Urothelium cell line (cell line): ENCODE measurements around the gene RABEPK.
"Not testable (repeated sequence)": the region's sequence is repeated elsewhere in the genome, so short reads cannot be mapped to it uniquely, and the experiment has no call there.

Experiments used
- DNase-seq: peaks from one replicate; pipeline ENCODE4 v3.0.0; 2011; ENCODE audit warnings: low spot score, mixed read lengths
- FAIRE-seq: peaks from 2 replicates; lab custom pipeline; 2011; peaks lifted over from hg19 to GRCh38; lab: Jason Lieb, UNC

RABEPK gene

DNA sequence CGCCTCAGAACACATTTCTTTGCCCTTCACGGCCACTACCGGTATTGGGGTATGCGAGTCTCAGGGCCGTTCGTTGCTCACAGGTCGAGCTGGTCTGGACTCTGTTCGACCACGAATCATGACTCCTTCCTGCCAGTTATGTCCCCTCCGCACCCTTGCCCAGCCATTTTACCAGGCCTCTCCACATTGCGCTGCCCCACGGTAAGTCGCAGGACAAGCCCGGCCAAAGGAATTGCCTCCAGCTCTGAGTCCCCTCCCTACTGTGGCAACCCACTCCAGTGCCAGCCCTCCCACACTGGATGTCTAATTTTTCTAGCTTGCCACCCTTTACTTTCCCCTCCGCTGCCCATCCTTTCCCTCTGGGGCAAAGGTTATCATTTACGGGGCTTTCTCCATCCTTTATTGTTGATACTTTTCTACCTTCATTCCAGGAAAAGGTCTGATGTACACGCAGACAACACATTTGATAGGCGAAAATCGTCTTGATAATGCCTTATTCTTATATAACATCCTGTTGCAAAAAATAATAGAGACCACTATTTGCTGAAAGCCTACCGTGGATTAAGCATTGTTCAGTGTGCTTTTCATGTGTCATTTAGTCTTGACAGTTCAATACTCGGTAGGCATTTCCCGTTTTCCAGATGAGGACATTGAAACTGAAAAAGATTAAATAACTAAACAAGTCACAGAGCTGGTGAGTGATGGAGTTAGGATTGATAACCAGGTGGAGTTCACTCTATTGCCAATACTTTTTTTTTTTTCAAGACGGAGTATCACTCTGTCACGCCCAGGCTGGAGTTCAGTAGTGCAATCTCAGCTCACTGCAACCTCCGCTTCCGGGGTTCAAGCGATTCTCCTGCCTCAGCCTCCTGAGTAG is 41.8 kb downstream of the RABEPK start:
- DNase-seq (peak; percentile 16), FAIRE-seq (no peak)

DNA sequence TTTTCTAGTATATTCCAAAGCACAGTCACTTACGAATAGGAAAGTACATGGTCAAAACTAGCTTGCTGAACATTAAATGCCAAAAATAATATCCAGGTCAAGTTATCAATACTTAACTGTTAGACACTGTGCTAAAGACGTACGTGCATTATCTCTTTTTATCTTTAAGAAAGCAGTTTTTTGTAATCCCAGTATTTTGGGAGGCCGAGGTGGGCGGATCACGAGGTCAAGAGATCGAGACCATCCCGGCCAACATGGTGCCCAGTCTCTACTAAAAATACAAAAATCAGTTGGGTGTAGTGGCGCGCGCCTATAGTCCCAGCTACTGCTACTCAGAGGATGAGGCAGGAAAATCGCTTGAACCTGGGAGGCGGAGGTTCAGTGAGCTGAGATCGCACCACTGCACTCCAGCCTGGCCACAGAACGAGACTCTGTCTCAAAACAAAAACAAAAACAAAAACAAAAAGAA is 43.5 kb downstream of the RABEPK start:
- DNase-seq: no peak
- FAIRE-seq: no peak

DNA sequence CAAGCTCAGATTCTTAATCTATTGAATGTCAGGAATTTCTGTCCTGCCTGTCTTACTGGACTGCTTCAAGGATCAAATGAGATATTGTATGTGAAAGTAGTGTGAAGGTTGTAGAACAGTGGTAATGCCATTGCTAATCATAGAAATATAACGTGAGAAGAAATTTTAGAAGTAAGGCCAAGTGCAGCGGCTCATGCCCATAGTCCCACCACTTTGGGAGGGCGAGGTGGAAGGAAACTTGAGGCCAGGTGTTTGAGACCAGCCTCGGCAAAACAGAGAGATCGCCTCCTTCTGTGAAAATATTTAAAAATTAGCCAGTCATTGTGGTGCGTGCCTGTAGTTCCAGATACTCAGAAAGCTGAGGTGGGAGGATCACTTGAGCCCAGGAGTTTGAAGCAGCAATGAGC is 45.9 kb downstream of the RABEPK start:
- DNase-seq: no peak
- FAIRE-seq: no peak

DNA sequence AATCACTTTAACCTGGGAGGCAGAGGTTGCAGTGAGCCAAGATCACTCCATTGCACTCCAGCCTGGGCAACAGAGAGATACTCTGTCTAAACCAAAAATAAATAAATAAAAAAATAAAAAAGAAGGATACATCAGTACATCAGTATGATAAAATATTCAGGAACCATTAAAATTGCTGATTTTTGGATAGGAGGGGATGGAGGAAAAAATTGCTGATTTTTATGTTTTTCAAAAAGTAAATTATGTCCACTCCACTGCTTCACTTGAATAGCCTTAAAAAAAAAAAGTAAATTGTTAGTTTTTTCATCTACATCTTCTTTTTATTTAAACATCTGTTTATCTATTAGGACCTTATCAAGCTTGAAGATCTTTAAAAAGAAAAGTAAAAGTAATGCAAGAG is 53.9 kb downstream of the RABEPK start:
- FAIRE-seq (no peak), DNase-seq (no peak)

DNA sequence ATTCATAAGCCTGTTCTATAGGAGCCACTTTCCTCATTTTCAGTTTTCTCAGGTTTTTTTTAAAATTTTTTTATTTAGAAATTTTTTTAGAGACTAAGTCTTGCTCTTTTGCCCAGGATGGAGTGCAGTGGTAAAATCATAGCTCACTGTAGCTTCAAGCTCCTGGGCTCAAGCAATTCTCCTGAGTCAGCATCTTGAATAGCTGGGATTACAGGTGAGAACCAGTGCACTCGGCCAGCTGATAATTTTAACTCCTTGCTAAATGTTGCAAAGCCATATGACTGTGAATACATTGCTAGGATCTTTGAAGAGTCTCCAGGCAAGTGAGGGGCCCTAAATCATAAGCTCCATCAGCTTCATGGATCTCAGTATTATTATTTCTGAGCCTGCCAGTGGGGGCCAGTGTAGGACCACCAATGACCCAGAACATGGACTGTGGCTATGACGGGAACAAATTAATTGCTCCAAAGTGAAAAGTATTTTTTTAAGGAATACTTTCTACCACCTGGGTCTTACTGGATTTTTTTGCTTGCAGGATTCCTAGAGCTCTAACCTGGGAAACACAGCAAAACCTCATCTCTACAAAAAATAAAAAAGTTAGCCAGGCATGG is 55.5 kb downstream of the RABEPK start:
- FAIRE-seq (no peak), DNase-seq (no peak)

DNA sequence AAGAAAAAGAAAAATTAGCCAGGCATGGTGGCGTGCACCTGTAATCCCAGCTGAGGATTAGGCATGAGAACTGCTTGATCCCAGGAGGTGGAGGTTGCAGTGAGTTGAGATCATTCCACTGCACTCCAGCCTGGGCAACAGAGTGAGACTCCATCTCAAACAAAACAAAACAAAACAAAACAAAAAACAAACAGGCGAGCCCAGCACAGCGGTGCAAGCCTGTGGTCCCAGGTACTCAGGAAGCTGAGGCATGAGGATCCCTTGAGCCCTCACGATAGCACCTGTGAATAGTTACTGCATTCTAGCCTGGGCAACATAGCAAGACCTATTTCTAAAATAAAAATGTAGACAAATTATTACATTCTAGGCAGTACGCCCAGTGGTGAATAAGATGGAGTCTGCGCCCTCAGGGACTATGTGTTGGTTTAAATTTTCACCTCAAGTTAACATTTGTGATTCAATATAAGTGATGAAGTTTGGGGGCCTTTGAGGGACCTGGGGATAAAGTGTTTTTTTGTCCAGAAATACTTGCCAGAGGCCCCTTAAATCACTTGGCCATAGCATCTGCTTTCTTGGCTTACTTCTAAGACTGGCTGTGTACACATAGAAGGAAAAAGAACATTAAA is 57.9 kb downstream of the RABEPK start:
- DNase-seq (no peak), FAIRE-seq (no peak)

DNA sequence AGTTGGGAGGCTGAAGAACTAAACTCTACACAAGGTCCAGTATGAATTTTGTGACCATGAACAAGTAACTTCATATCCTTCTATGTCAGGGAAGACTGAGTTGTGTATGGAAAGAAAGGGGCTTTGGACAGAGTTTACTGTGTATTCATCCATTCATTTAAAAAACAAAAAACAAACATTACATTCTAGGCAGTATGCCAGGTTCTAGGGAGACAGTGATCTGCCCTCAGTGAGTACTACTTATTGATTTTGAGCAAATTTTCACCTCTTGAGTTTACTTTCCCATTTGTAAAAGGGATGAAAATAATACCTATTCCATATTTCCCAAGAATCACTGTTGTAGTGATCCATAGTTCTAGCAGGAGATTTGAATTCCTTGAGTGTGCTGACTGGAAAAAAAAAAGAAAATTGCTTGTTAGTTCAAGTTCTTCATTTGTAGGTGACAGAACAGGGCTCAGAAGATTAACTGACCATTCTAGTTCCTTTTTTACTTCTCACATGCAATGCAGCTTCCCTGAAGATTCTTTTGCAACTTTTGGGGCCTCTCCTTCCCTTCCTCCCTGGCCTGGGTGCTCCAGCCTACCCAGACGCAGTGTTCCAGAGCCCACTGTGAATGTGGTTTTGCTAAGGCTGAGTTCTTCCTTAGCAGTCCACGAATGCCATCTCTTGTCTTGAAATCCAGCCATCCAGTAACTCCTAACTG is 58.6 kb downstream of the RABEPK start:
- no peak for DNase-seq
- no peak for FAIRE-seq

DNA sequence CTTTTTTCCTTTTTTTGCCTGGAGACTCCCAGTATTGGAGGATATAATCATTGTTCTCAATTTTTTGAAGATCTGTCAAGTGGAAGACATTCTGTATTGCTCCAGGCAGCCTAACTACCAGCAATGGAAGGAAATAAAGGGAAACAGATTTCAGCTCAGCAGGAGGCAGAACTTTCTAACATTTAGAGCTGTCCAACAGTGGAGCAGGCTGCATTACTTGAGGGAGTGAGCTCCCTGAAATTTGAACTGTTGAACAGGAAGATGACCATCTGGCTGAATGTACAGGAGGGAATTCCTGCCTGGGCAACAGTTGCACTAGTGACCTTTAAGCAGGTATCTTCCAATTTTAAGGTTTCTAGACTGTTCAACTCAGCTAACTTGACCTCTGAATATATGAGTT is 60.2 kb downstream of the RABEPK start:
- no peak for FAIRE-seq
- DNase-seq: no peak

DNA sequence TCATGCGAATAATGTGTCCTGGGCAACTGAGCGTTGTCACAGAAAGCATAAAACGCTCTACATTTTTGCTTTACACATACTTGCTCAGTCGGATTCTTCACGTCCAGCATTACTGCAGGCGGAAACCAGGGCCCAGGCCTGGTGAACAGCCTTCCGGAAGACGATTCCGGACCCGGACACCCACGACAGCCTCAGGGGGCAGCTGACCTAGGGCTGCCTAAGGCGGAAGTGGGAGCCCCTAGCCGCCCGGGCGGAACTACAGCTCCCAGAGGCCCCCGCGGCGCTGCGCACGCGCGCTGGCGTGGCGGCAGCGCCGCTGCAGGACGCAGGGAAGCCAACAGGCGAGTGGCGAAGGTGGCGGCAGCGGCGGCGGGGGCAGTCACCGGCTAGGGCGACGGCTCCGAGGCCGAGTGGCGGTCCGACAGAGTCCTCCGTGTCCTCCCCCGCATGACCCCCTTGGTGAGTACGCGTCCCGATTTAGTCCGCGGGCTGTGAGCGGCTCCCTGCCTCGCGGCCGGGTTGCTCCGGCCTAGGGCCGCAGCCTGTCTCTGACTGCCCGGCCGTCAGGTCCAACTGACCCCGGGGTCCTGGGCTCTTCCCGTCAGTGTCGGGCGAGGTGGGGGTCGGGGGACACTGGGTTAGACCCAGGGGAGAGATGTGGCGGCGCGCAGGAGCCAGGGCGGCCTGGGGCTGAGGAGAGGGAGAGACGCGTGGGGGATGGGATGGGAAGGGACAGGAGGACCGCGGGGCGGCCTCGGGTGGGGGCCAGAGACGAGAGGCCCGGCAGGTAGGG is 61.4 kb downstream of the RABEPK start, which contains the start of gene GAPVD1:
TSS of gene GAPVD1 (plus strand) at position 326 of the 793 bp plus-strand sequence. CDS start 37,096 bp downstream, outside the sequence.
- DNase-seq: peak; percentile 98
- FAIRE-seq: no peak

DNA sequence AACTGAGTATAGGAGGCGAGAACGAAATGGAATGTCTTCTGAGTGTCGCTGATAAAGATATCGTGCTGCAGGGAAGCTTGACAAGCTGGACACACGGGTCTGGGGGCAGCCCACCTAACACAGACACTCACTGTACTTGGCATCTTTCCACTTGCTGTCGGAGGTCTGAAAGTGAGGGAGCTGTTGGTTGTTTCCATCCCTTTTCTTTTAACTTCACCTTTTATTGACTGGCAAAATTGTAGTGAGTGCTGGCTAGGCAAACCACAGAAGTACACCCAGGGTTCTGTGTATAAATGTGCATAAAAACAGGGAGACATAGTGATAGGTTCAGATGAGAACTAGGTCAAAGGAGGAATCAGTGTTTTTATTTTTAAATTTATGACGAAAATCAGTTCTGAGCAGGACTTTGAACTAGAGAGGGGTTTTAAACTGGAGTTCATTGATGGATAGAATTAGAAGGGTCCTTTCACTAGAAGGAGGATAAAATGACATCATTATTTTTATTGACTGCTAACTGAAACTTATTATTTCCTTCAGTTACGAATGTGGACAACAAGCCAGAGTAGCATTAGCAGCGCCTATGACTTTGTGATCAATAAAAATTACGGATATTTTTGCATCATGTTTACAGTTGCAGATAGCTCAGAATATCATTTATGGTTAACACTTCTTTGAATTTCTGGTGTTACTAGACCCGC is 62.1 kb downstream of the RABEPK start:
- DNase-seq (no peak), FAIRE-seq (no peak)

DNA sequence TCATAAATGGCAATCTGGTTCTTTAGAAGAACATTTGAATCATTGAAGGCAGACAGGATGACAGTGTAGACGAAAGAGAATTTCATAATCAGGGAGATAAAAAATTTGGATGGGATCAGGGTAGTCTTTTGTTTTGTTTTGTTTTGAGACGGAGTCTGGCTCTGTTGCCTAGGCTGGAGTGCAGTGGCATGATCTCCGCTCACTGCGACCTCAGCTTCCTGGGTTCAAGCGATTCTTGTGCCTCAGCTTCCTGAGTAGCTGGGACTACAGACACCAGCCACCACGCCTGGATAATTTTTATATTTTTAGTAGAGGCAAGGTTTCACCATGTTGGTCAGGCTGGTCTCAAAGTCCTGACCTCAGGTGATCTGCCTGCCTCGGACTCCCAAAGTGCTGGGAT is 63.7 kb downstream of the RABEPK start:
- not testable (repeated sequence) for DNase-seq, FAIRE-seq

DNA sequence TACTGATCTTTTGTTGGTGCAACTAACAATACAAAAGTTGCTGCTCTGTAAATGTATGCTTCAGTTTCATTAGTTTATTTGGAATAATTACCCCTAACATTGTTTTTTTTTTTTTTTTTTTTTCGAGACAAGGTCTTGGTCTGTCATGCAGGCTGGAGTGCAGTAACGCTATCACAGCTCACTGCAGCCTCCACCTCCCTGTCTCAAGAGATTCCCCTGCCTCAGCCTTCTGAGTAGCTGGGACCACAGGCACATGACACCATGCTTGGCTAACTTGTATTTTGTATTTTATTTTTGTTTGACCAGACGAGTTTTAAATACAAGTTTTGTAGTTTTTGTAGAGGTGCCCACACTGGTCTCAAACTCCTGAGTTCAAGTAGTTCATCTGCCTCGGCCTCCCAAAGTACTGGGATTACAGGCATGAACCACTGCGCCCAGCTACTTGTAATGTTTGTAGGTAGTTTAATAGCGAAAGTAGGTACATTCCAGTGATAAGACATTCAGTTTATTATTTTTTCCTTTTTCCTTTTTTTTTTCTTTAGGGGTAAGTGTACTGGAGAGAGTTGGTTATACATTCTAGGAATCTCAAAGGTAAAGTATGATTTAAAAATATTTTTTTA is 68.2 kb downstream of the RABEPK start:
- DNase-seq: no peak
- FAIRE-seq: no peak

DNA sequence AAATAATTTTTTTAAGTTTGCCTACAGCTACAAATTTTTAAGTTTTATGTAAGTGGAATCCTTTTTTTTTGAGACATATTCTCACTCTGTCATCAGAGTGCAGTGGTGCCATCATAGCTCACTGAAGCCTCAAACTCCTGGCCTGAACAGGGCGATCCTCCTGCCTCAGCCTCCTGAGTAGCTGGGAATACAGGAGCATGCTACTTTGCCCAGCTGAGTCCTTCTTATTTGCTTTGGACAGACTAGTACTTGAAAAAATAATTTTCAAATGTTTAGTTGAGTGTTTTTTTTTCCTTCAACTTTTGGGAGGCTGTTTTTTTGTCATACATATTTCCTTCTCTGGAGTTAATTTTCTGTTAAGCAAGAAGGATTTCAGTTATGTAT is 68.7 kb downstream of the RABEPK start:
- DNase-seq: no peak
- FAIRE-seq: no peak

DNA sequence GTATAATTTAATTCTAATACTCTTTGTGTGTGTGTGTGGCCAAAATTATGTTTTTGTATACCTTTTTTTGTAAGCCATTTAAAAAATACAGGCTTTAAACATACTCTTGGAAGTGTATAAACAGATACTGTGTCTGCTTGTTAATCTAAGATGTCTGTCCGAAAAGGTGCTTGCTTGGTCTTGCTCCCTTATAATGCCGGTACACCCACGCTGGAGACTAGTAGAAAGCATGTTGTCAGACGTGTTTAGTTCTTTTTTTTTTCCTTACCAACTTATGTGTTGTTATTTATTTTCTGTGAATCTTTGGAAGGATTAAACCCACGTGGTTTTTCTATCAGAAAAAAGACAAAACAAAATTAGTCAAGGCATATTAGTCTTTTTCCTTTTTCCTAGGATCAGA is 70.7 kb downstream of the RABEPK start:
- no peak for DNase-seq
- no peak for FAIRE-seq

DNA sequence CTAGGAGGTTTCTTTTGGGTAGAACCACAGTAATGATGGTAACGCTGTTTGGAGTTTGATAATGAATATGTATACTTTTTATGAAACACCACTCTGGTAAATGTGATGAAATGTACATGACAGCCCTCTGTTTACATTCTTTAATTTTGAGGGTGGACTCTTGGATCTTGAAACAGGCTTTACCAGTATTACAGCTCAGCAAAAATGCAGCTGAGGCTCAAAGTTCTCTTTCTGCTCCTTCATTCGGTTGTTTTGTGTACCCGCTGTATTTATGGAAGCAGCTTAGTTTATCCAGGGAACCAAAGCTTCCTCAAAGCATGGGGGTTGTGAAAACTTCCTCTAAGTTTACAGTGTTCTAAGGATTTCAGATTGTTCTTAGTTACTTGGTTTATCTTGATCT is 72.4 kb downstream of the RABEPK start:
- FAIRE-seq (no peak), DNase-seq (no peak)

DNA sequence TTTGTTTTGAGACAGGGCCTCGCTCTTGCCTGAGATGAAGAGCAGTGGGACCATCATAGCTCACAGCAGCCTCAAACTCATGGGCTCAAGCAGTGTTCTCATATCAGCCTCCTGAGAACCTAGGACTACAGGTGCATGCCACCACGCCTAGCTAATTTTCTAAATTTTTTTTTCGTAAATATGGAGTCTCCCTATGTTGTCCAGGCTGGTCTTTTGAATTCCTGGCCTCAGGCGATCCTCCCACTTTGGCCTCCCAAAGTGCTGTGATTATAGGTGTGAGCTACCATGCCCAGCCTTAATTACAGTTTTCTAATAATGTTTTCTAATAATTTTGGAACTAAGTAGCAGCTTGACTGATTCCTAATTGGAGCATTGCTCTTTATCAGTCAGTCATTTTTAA is 76.4 kb downstream of the RABEPK start:
- DNase-seq: no peak
- no peak for FAIRE-seq

DNA sequence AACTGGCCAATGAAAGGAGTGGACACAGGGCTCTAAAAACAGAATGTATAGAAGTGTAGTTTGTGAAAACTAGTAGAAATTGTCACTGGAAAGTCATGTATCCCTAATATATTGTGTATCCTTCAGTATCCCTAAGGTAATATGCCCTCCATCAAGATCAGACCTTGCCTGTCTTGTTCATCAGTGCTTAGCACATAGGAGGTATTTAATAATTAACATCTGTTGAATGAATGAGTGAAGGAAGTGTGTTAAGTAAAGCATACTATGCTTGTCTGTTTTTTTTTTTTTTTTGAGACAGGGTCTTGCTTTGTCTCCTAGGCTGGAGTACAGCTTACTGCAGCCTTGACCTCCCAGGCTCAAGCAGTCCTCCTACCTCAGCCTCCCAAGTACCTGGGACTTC is 77.1 kb downstream of the RABEPK start:
- no peak for FAIRE-seq
- no peak for DNase-seq

DNA sequence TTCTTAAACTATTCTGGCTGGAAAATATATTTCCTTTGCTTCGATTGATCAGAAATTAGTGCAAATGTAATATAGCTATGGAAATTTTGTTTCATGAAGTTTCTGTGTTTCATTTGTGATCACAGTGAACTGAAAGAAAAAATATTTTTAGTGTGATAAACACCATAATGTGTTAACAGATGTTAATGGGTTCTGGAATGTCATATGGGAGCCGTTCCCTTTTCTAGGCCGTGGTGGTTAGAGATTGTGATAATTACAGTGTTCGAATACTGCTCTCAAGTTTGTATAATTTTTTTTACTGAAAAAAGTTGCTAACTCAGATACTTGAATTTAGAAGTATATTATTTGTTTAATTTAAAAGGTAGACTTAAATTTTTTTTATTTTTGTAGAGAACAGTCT is 80.6 kb downstream of the RABEPK start:
- FAIRE-seq (no peak), DNase-seq (no peak)
